HepG2 (cell line): ENCODE results near the gene BAIAP3. TPM values are rescaled to one million over a fixed set of nuclear protein-coding genes. Genes with fewer than 3 reads are reported as not detected.
A peak's percentile ranks its signal among the peaks of the same experiment; 100 is the strongest.

Experiments used
- ETV6 ChIP-seq: sonication (generic); formaldehyde crosslinking; conservative IDR thresholded peaks from 2 replicates; pipeline ENCODE4 v1.4.0; 2020; ENCODE audit warnings: missing genetic modification reagents
- FIP1L1 ChIP-seq: fragments of 200-400 bp; formaldehyde crosslinking; IDR thresholded peaks from 2 replicates; pipeline ENCODE4 v1.6.1; 2018; ENCODE audit warnings: low read depth, mild to moderate bottlenecking, low read length, moderate library complexity, borderline replicate concordance; ENCODE audit not compliant: insufficient read depth
- FOXP1 ChIP-seq, 2 experiments: fragments of 450-650 bp in 1 of 2; IDR thresholded peaks; 2 replicates each; pipeline ENCODE4 v1.6.1; 2017 to 2018; ENCODE audit warnings: antibody characterized with exemption in 1 of 2
- JUND ChIP-seq: sonication (generic); formaldehyde crosslinking; IDR thresholded peaks from 2 replicates; pipeline ENCODE4 v1.8.0; 2022; ENCODE audit warnings: mild to moderate bottlenecking, missing genetic modification reagents
- KLF9 ChIP-seq: IDR thresholded peaks from 2 replicates; pipeline ENCODE4 v1.6.1; 2016; ENCODE audit warnings: low read depth
- SPEN ChIP-seq: sonication (generic); formaldehyde crosslinking; IDR thresholded peaks from 2 replicates; pipeline ENCODE4 v1.5.1; 2020; ENCODE audit warnings: low read depth, mild to moderate bottlenecking, missing genetic modification reagents
- TAF15 ChIP-seq: fragments of 200-400 bp; formaldehyde crosslinking; IDR thresholded peaks from one replicate; pipeline ENCODE4 v1.6.1; 2018; ENCODE audit warnings: mild to moderate bottlenecking, low read depth, low read length; ENCODE audit not compliant: poor library complexity, severe bottlenecking
- TCF12 ChIP-seq, 2 experiments: fragments of 450-650 bp in 1 of 2; sonication (generic) in 1 of 2; formaldehyde crosslinking in 1 of 2; IDR thresholded peaks; 2 replicates each; pipeline versions ENCODE4 v1.6.1 to v1.8.0; 2017 to 2022; ENCODE audit warnings: antibody characterized with exemption in 1 of 2, mild to moderate bottlenecking in 1 of 2, missing genetic modification reagents in 1 of 2, moderate library complexity in 1 of 2
- ZNF207 ChIP-seq: fragments of 450-650 bp; IDR thresholded peaks from 2 replicates; pipeline ENCODE4 v1.6.1; 2016; ENCODE audit warnings: antibody characterized with exemption, borderline replicate concordance
- ZNF607 ChIP-seq: sonication (generic); formaldehyde crosslinking; IDR thresholded peaks from 2 replicates; pipeline ENCODE4 v1.5.1; 2020; ENCODE audit warnings: missing genetic modification reagents, mild to moderate bottlenecking, borderline replicate concordance
- ZNF720 ChIP-seq: sonication (generic); formaldehyde crosslinking; IDR thresholded peaks from 2 replicates; pipeline ENCODE4 v1.4.0; 2020; ENCODE audit warnings: missing genetic modification reagents
- ZNF782 ChIP-seq: sonication (generic); formaldehyde crosslinking; IDR thresholded peaks from 2 replicates; pipeline ENCODE4 v1.4.0; 2020; ENCODE audit warnings: missing genetic modification reagents, mild to moderate bottlenecking, borderline replicate concordance
- polyA plus RNA-seq, 8 experiments: library from polyadenylated mRNA; depleted of rRNA in 3 of 8; stranded (reverse) in 7 of 8; unstranded in 1 of 8; fragments of >200 nt; fragmentation: Illumina TruSeq in 4 of 8; extraction: Trizol in 4 of 8; gene quantifications; 2 replicates each; pipeline versions ENCODE4 v1.2.1 to v1.2.3, GENCODE V29; 2011 to 2016; ENCODE audit warnings: low read depth in 4 of 8, missing spikeins in 1 of 8, mixed read lengths in 1 of 8; ENCODE audit not compliant: insufficient read depth in 1 of 8
- total RNA-seq, 5 experiments: library from RNA; depleted of rRNA; stranded (reverse); fragments of >200 nt; fragmentation: Illumina TruSeq; extraction: Trizol; gene quantifications; 2 replicates each; pipeline ENCODE4 v1.2.3, GENCODE V29; 2016; ENCODE audit warnings: low read depth in 1 of 5
- TF ChIP-seq, protein P1 (sequence below): sonication (generic); formaldehyde crosslinking; IDR thresholded peaks from 2 replicates; pipeline ENCODE4 v1.8.1; 2022; ENCODE audit warnings: mild to moderate bottlenecking, missing genetic modification reagents
- TF ChIP-seq, protein P2 (sequence below): IDR thresholded peaks from 2 replicates; pipeline ENCODE4 v1.6.1; 2016; ENCODE audit warnings: mild to moderate bottlenecking
- TF ChIP-seq, protein P3 (sequence below): sonication (generic); formaldehyde crosslinking; IDR thresholded peaks from 2 replicates; pipeline ENCODE4 v1.9.0; 2022; ENCODE audit warnings: low read depth, missing genetic modification reagents
- TF ChIP-seq, protein P4 (sequence below): sonication (generic); formaldehyde crosslinking; IDR thresholded peaks from 2 replicates; pipeline ENCODE4 v1.8.1; 2023; ENCODE audit warnings: mild to moderate bottlenecking, missing genetic modification reagents, borderline replicate concordance
- TF ChIP-seq, protein P5 (sequence below): sonication (generic); formaldehyde crosslinking; IDR thresholded peaks from 2 replicates; pipeline ENCODE4 v1.4.0; 2020; ENCODE audit warnings: missing genetic modification reagents
- TF ChIP-seq, protein P6 (sequence below): sonication (generic); formaldehyde crosslinking; IDR thresholded peaks from 2 replicates; pipeline ENCODE4 v1.4.0; 2020; ENCODE audit warnings: mild to moderate bottlenecking, missing genetic modification reagents

BAIAP3 gene
- total and polyA plus RNA-seq, 2 of the 13 experiments (the other 11 are each of a cell fraction or from before 2014, with no cell fraction given) = 3.2 to 5.7 TPM

DNA sequence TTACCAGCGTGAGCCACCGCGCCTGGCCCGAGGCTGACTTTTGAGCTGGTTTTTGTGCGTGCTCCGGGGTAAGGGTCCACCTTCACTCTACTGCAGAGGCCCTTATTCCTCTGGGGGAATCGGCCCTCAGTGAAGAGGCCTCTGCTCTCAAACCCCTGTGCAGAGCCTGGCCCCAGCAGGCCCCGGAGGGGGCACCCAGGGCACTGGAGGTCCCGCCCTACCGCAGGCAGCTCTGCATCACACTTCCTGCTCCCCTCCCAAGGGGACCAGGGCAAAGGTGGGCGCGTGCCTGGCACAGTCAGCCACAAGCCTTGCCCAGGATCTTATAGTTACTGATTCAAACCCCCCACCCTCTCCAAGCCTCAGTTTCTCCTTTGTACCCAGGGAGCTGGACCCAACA, 27.6 kb upstream of the BAIAP3 start (continued):
- TF ChIP-seq ZNF720 (CRISPR knock-in tag) = no peak
- TF ChIP-seq, protein P1, sequence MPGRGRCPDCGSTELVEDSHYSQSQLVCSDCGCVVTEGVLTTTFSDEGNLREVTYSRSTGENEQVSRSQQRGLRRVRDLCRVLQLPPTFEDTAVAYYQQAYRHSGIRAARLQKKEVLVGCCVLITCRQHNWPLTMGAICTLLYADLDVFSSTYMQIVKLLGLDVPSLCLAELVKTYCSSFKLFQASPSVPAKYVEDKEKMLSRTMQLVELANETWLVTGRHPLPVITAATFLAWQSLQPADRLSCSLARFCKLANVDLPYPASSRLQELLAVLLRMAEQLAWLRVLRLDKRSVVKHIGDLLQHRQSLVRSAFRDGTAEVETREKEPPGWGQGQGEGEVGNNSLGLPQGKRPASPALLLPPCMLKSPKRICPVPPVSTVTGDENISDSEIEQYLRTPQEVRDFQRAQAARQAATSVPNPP (CRISPR knock-in tag) = no peak
- TF ChIP-seq, protein P2, sequence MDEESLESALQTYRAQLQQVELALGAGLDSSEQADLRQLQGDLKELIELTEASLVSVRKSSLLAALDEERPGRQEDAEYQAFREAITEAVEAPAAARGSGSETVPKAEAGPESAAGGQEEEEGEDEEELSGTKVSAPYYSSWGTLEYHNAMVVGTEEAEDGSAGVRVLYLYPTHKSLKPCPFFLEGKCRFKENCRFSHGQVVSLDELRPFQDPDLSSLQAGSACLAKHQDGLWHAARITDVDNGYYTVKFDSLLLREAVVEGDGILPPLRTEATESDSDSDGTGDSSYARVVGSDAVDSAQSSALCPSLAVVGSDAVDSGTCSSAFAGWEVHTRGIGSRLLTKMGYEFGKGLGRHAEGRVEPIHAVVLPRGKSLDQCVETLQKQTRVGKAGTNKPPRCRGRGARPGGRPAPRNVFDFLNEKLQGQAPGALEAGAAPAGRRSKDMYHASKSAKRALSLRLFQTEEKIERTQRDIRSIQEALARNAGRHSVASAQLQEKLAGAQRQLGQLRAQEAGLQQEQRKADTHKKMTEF (CRISPR knock-in tag) = no peak
- TF ChIP-seq SPEN (CRISPR knock-in tag) = peak; percentile 36; the same call in 1 of the 2 replicates
- no peak for TF ChIP-seq ZNF207
- TF ChIP-seq TCF12 (IDR thresholded peaks at IDR 0.05) = no peak
- 0 out of 2 replicates have a peak, but pooled peaks have one; percentile 49 for TF ChIP-seq TCF12 (CRISPR knock-in tag; IDR thresholded peaks at IDR 0.05)
- no peak for TF ChIP-seq ZNF782 (CRISPR knock-in tag)
- TF ChIP-seq, protein P3, sequence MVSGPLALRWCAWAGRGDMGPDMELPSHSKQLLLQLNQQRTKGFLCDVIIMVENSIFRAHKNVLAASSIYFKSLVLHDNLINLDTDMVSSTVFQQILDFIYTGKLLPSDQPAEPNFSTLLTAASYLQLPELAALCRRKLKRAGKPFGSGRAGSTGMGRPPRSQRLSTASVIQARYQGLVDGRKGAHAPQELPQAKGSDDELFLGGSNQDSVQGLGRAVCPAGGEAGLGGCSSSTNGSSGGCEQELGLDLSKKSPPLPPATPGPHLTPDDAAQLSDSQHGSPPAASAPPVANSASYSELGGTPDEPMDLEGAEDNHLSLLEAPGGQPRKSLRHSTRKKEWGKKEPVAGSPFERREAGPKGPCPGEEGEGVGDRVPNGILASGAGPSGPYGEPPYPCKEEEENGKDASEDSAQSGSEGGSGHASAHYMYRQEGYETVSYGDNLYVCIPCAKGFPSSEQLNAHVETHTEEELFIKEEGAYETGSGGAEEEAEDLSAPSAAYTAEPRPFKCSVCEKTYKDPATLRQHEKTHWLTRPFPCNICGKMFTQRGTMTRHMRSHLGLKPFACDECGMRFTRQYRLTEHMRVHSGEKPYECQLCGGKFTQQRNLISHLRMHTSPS = peak; percentile 84; the same call in 1 of the 2 replicates
- TF ChIP-seq FOXP1 (IDR thresholded peaks at IDR 0.05) = no peak
- TF ChIP-seq FOXP1 (CRISPR knock-in tag; IDR thresholded peaks at IDR 0.05) = no peak
- TF ChIP-seq, protein P4, sequence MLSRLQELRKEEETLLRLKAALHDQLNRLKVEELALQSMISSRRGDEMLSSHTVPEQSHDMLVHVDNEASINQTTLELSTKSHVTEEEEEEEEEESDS (CRISPR knock-in tag) = no peak
- no peak for TF ChIP-seq ZNF607 (CRISPR knock-in tag)
- no peak for TF ChIP-seq FIP1L1
- TF ChIP-seq JUND (CRISPR knock-in tag) = no peak
- TF ChIP-seq, protein P5, sequence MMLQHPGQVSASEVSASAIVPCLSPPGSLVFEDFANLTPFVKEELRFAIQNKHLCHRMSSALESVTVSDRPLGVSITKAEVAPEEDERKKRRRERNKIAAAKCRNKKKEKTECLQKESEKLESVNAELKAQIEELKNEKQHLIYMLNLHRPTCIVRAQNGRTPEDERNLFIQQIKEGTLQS = no peak
- no peak for TF ChIP-seq TAF15
- TF ChIP-seq KLF9 (CRISPR knock-in tag) = no peak
- no peak for TF ChIP-seq ETV6 (CRISPR knock-in tag)
- TF ChIP-seq, protein P6, sequence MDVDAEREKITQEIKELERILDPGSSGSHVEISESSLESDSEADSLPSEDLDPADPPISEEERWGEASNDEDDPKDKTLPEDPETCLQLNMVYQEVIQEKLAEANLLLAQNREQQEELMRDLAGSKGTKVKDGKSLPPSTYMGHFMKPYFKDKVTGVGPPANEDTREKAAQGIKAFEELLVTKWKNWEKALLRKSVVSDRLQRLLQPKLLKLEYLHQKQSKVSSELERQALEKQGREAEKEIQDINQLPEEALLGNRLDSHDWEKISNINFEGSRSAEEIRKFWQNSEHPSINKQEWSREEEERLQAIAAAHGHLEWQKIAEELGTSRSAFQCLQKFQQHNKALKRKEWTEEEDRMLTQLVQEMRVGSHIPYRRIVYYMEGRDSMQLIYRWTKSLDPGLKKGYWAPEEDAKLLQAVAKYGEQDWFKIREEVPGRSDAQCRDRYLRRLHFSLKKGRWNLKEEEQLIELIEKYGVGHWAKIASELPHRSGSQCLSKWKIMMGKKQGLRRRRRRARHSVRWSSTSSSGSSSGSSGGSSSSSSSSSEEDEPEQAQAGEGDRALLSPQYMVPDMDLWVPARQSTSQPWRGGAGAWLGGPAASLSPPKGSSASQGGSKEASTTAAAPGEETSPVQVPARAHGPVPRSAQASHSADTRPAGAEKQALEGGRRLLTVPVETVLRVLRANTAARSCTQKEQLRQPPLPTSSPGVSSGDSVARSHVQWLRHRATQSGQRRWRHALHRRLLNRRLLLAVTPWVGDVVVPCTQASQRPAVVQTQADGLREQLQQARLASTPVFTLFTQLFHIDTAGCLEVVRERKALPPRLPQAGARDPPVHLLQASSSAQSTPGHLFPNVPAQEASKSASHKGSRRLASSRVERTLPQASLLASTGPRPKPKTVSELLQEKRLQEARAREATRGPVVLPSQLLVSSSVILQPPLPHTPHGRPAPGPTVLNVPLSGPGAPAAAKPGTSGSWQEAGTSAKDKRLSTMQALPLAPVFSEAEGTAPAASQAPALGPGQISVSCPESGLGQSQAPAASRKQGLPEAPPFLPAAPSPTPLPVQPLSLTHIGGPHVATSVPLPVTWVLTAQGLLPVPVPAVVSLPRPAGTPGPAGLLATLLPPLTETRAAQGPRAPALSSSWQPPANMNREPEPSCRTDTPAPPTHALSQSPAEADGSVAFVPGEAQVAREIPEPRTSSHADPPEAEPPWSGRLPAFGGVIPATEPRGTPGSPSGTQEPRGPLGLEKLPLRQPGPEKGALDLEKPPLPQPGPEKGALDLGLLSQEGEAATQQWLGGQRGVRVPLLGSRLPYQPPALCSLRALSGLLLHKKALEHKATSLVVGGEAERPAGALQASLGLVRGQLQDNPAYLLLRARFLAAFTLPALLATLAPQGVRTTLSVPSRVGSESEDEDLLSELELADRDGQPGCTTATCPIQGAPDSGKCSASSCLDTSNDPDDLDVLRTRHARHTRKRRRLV (CRISPR knock-in tag) = 0 out of 2 replicates have a peak, but pooled peaks have one; percentile 50
